Mesendoderm (in vitro differentiated cells): ENCODE results near the gene ADCYAP1R1.

Experiments
- DNase-seq: peaks from one replicate; pipeline ENCODE4 v3.0.0; 2013
- H2AK5ac ChIP-seq: 2 replicates; pipeline ENCODE4 v1.6.1; 2013; ENCODE audit warnings: low read length, inconsistent platforms
- H2BK120ac ChIP-seq: 2 replicates; pipeline ENCODE4 v1.6.1; 2013; ENCODE audit warnings: low read depth, mild to moderate bottlenecking, low read length, moderate library complexity, mixed read lengths
- H2BK15ac ChIP-seq: replicated peaks from 2 replicates; pipeline ENCODE4 v1.6.1; 2013; ENCODE audit warnings: low read depth, mild to moderate bottlenecking, moderate library complexity
- H2BK5ac ChIP-seq: 2 replicates; pipeline ENCODE4 v1.6.1; 2013; ENCODE audit warnings: low read length, inconsistent platforms
- H3K18ac ChIP-seq: 2 replicates; pipeline ENCODE4 v1.6.1; 2013; ENCODE audit warnings: mild to moderate bottlenecking, low read length, mixed read lengths
- H3K23ac ChIP-seq: one replicate; pipeline ENCODE4 v1.6.1; 2013; ENCODE audit warnings: low read length
- H3K27ac ChIP-seq: 2 replicates; pipeline ENCODE4 v1.5.1; 2013; ENCODE audit warnings: low read depth, mild to moderate bottlenecking, inconsistent platforms, low read length, moderate library complexity
- H3K27me3 ChIP-seq: 2 replicates; pipeline ENCODE4 v1.6.1; 2013; ENCODE audit warnings: low read length, control low read depth, mild to moderate bottlenecking, inconsistent platforms; ENCODE audit not compliant: insufficient read depth, poor library complexity
- H3K36me3 ChIP-seq: 2 replicates; pipeline ENCODE4 v1.6.1; 2013; ENCODE audit warnings: low read length, inconsistent platforms; ENCODE audit not compliant: control insufficient read depth, insufficient read depth
- H3K4ac ChIP-seq: one replicate; pipeline ENCODE4 v1.6.1; 2013; ENCODE audit warnings: low read depth, mild to moderate bottlenecking, low read length, moderate library complexity
- H3K4me1 ChIP-seq: 2 replicates; pipeline ENCODE4 v1.6.1; 2013; ENCODE audit warnings: low read depth, low read length, inconsistent platforms; ENCODE audit not compliant: control insufficient read depth
- H3K4me2 ChIP-seq: 2 replicates; pipeline ENCODE4 v1.6.1; 2013; ENCODE audit warnings: low read length
- H3K4me3 ChIP-seq: 2 replicates; pipeline ENCODE4 v1.5.1; 2013; ENCODE audit warnings: mild to moderate bottlenecking, low read length
- H3K56ac ChIP-seq: one replicate; pipeline ENCODE4 v1.6.1; 2013; ENCODE audit warnings: low read length
- H3K79me1 ChIP-seq: 2 replicates; pipeline ENCODE4 v1.6.1; 2013; ENCODE audit warnings: low read length, inconsistent platforms
- H3K79me2 ChIP-seq: 2 replicates; pipeline ENCODE4 v1.6.1; 2013; ENCODE audit warnings: mild to moderate bottlenecking, low read length; ENCODE audit not compliant: control insufficient read depth, insufficient read depth
- H3K9ac ChIP-seq: 2 replicates; pipeline ENCODE4 v1.6.1; 2013; ENCODE audit warnings: low read length, inconsistent platforms
- H4K5ac ChIP-seq: one replicate; pipeline ENCODE4 v1.6.1; 2013; ENCODE audit warnings: low read length
- H4K8ac ChIP-seq: one replicate; pipeline ENCODE4 v1.6.1; 2013; ENCODE audit warnings: low read depth, mild to moderate bottlenecking, control low read depth, low read length, moderate library complexity
- WGBS: extraction: QIAGEN DNeasy Blood & Tissue Kit; methylation state at CpG from one replicate; pipeline ENCODE4 v1.1.7; 2013; ENCODE audit warnings: low lambda C conversion rate, missing lambda C conversion rate; ENCODE audit not compliant: insufficient coverage; ENCODE audit errors: extremely low coverage; 5-methylcytosine and 5-hydroxymethylcytosine counted together

Gene ADCYAP1R1

DNA sequence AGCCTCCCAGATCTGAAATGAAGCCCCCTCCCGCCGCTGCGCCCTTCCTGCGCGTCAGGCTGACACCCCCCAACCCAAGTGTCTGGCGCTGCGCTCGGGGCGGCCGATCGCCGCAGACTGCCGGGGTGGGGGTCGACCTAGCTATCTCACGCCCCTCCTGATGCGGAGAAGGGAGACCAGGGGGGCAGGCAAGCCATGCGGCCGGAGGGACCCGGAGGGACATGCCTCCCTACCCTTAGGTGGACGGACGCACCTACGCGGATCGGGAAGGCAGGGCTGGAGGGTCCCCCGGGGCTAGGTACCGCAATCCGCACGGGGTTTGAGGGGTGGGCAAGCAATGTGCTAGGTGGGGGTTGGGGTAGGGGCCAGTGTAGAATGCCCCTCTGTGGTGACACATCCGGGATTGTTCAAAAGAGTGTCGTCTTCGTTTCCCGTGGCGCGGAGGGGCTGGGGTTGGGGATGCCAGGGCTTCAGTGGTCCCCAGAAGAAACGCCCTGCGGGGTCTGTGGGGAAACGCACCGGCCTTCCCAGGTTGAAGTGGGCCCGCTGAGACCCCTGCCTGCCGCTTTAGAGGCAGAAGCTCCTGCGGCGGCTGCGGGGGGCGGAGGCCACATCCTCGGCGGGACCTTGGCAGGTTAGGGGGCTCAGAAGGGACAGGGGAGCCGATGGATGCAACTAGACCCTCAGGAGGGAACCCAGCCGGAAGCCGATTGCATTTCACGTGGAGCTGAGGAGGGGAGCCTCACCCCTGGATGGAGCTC is 913 bp downstream of the ADCYAP1R1 start:
- Histone ChIP-seq H3K9ac (peak overlapping the region; percentile 59), H4K8ac (no peak overlapping the region), H3K79me1 (no peaks in the 10 kb centered on the region), H3K27me3 (peaks cover 3% of the 10 kb centered on the region), H3K56ac (peak overlapping the region; percentile 78), H2AK5ac (no peak overlapping the region), H3K36me3 (no peaks in the 10 kb centered on the region), H2BK15ac (no peak overlapping the region), H3K4me2 (peak overlapping the region; percentile 86), H3K4me3 (peak overlapping the region; percentile 3), H3K23ac (no peak overlapping the region), H3K79me2 (no peaks in the 10 kb centered on the region), H2BK120ac (no peak overlapping the region), H3K18ac (no peak overlapping the region), H3K4ac (no peak overlapping the region), H2BK5ac (no peak overlapping the region), H3K4me1 (no peaks in the 10 kb centered on the region), H4K5ac (no peak overlapping the region), H3K27ac (no peak overlapping the region)
- no peak for DNase-seq
- WGBS, result no CpG with 5 or more reads among the region's 50 CpGs

DNA sequence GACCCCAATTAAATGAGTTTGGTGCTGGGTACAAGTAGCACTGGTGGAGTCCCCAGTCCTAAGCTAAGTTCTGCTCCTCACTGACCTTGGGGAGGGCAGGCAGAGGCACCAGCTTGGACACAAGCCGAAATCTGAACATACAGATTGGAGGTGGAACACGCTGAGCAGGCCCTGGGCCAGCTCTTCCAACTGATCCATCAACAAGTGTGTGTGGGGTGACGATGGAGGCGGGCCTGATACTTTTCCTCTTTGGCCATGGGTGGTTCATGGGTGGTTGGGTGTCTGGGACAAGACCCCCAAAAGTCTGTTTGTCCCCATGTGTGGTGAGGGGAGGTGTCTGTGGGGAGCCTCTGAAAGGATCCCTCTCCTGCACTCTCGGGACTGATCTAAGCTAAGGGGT is 1.9 kb downstream of the ADCYAP1R1 start:
- Histone ChIP-seq H2BK120ac (no peak overlapping the region), H3K36me3 (no peaks in the 10 kb centered on the region), H2BK15ac (no peak overlapping the region), H3K79me2 (no peaks in the 10 kb centered on the region), H3K4me2 (no peak overlapping the region), H2BK5ac (no peak overlapping the region), H3K56ac (no peak overlapping the region), H3K4me1 (no peaks in the 10 kb centered on the region), H4K8ac (no peak overlapping the region), H2AK5ac (no peak overlapping the region), H3K79me1 (no peaks in the 10 kb centered on the region), H3K23ac (no peak overlapping the region), H3K18ac (no peak overlapping the region), H4K5ac (no peak overlapping the region), H3K27me3 (peaks cover 3% of the 10 kb centered on the region), H3K4me3 (no peak overlapping the region), H3K27ac (no peak overlapping the region), H3K4ac (no peak overlapping the region), H3K9ac (no peak overlapping the region)
- WGBS, result no CpG with 5 or more reads among the region's 5 CpGs
- DNase-seq, result no peak

DNA sequence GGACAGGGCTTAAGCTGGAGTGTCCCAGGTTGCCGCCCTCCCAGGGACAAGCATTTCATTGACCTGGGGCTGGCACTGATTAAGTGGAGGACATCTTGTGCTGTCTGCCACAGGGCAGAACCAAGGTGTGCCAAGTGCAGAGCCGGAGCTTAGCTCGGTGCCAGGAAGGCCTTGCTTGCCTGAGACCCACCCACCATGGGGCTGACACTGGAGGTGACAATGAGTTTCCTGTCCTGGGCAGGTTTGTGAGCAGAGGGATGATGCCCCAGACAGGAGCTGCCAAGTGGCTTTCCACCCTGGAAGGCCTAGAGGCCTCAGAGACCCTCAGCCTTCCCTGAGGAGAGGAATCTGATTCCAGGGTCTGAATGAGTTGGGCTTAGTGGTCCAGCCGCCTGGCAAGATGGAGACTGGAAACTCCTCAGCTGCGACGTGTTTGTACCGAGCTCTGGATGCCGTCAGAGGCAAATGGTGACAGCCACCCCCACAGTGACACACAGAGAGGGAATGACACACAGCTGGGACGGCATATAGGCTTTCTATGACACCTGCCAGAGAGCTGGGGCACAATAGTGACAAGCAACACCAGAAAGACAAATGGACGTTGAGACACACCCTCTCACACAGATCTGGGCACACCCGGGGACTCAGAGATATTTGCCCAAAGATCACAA is 2.6 kb downstream of the ADCYAP1R1 start:
- Histone ChIP-seq H4K8ac (no peak overlapping the region), H2AK5ac (no peak overlapping the region), H2BK15ac (no peak overlapping the region), H4K5ac (no peak overlapping the region), H3K79me2 (no peaks in the 10 kb centered on the region), H3K27ac (no peak overlapping the region), H2BK120ac (no peak overlapping the region), H3K4me3 (no peak overlapping the region), H3K79me1 (no peaks in the 10 kb centered on the region), H2BK5ac (no peak overlapping the region), H3K18ac (no peak overlapping the region), H3K4me2 (no peak overlapping the region), H3K9ac (no peak overlapping the region), H3K23ac (no peak overlapping the region), H3K27me3 (peaks cover 3% of the 10 kb centered on the region), H3K4ac (no peak overlapping the region), H3K56ac (no peak overlapping the region), H3K36me3 (no peaks in the 10 kb centered on the region), H3K4me1 (no peaks in the 10 kb centered on the region)
- no CpG with 5 or more reads among the region's 11 CpGs for WGBS
- DNase-seq, result no peak

- Histone ChIP-seq H3K4me2 (no peak overlapping the region), H4K5ac (no peak overlapping the region), H2BK5ac (no peak overlapping the region), H3K4me3 (no peak overlapping the region), H3K18ac (no peak overlapping the region), H2BK120ac (no peak overlapping the region), H3K79me1 (no peaks in the 10 kb centered on the region), H3K27ac (no peak overlapping the region), H3K56ac (no peak overlapping the region), H3K36me3 (no peaks in the 10 kb centered on the region), H3K4ac (no peak overlapping the region), H4K8ac (no peak overlapping the region), H2BK15ac (no peak overlapping the region), H3K9ac (no peak overlapping the region), H3K23ac (no peak overlapping the region), H3K79me2 (no peaks in the 10 kb centered on the region), H3K4me1 (no peaks in the 10 kb centered on the region), H2AK5ac (no peak overlapping the region), H3K27me3 (peaks cover 3% of the 10 kb centered on the region)
- no CpG with 5 or more reads among the region's 5 CpGs for WGBS
- no peak for DNase-seq
Measured at GRCh38 chr7:31055471-31055870, 3.4 kb downstream of the ADCYAP1R1 start.

GRCh38 chr7:31056775-31057346 is 4.8 kb downstream of the ADCYAP1R1 start:
- no peak overlapping the region for H3K4me2 ChIP-seq
- DNase-seq, result peak; percentile 40
- H3K79me2 ChIP-seq, result no peaks in the 10 kb centered on the region
- no peak overlapping the region for H3K4ac ChIP-seq
- H3K36me3 ChIP-seq, result no peaks in the 10 kb centered on the region
- H2BK5ac ChIP-seq, result no peak overlapping the region
- H3K27ac ChIP-seq, result no peak overlapping the region
- peaks cover 3% of the 10 kb centered on the region for H3K27me3 ChIP-seq
- no peak overlapping the region for H3K4me3 ChIP-seq
- H4K5ac ChIP-seq, result no peak overlapping the region
- no peak overlapping the region for H4K8ac ChIP-seq
- no peak overlapping the region for H2BK120ac ChIP-seq
- no peaks in the 10 kb centered on the region for H3K79me1 ChIP-seq
- no peak overlapping the region for H3K23ac ChIP-seq
- H3K56ac ChIP-seq, result no peak overlapping the region
- no peak overlapping the region for H3K18ac ChIP-seq
- H3K4me1 ChIP-seq, result no peaks in the 10 kb centered on the region
- 100% methylated on average over 3 of the region's 10 CpGs for WGBS
- no peak overlapping the region for H3K9ac ChIP-seq
- no peak overlapping the region for H2BK15ac ChIP-seq
- no peak overlapping the region for H2AK5ac ChIP-seq
